Measurements from ENCODE around the gene PODN. TPM values are rescaled to one million over a fixed set of nuclear protein-coding genes. Genes with fewer than 3 reads are reported as not detected.

The PODN gene
- total RNA-seq, 1 experiment from 2014 or later, result 0.42 TPM

- no peak overlapping the region for H3K4me3 ChIP-seq
- peaks cover 34% of the 10 kb centered on the region for H3K4me1 ChIP-seq
- H3K9me3 ChIP-seq (replicated peaks), result no peaks in the 10 kb centered on the region
- H3K36me3 ChIP-seq, result no peaks in the 10 kb centered on the region
- peaks cover 8% of the 10 kb centered on the region; the same call in 1 of the 2 replicates for H3K27me3 ChIP-seq
- DNase-seq, result no peak
- H3K27ac ChIP-seq, result no peak overlapping the region
Measured at GRCh38 chr1:53107090-53107489, 45.1 kb downstream of the PODN start.

DNA sequence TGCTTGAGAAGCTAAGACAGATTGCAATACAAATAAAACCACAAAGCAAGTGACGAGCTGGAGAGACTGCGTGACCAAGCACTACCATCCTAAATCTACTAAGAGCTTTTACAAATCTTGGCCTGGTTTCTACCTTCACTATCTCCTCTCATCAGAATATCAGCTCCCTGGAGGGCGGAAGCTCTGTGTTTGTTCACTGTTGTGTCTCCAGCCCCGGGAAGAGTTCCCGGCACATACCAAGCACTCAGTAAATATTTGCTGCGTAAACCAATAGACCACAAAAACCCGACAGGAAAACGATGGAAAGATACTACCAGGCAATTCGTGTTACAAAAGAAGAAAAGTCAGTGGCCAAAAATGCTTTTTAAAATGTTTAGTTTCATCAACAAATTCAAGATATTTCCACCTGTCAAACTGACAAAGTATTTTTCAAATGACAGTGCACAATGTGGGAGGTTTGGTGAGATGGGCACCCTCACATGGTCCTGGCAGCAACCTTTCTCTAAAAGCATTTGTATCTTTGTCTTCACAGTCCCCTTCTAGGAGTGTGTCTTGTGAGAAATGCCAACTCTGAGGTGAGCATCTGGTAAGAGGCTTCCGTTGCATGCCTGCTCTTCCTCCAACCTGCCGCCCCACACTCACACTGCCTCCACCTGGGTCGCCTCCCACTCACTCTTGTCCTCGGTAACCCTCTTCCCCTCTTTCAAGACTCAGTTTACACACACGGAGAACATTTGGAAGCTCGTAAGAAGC, 45.7 kb downstream of the PODN start:
- H3K27ac ChIP-seq, result no peak overlapping the region
- peaks cover 34% of the 10 kb centered on the region for H3K4me1 ChIP-seq
- no peaks in the 10 kb centered on the region for H3K9me3 ChIP-seq (replicated peaks)
- no peaks in the 10 kb centered on the region for H3K36me3 ChIP-seq
- peaks cover 8% of the 10 kb centered on the region; the same call in 1 of the 2 replicates for H3K27me3 ChIP-seq
- no peak for DNase-seq
- H3K4me3 ChIP-seq, result no peak overlapping the region

- Histone ChIP-seq H3K27ac (no peak overlapping the region), H3K27me3 (peaks cover 8% of the 10 kb centered on the region; the same call in 1 of the 2 replicates), H3K9me3 (replicated peaks) (no peaks in the 10 kb centered on the region), H3K4me1 (peaks cover 34% of the 10 kb centered on the region), H3K36me3 (no peaks in the 10 kb centered on the region), H3K4me3 (no peak overlapping the region)
- no peak for DNase-seq
Measured at GRCh38 chr1:53108646-53109580, 46.9 kb downstream of the PODN start.

DNA sequence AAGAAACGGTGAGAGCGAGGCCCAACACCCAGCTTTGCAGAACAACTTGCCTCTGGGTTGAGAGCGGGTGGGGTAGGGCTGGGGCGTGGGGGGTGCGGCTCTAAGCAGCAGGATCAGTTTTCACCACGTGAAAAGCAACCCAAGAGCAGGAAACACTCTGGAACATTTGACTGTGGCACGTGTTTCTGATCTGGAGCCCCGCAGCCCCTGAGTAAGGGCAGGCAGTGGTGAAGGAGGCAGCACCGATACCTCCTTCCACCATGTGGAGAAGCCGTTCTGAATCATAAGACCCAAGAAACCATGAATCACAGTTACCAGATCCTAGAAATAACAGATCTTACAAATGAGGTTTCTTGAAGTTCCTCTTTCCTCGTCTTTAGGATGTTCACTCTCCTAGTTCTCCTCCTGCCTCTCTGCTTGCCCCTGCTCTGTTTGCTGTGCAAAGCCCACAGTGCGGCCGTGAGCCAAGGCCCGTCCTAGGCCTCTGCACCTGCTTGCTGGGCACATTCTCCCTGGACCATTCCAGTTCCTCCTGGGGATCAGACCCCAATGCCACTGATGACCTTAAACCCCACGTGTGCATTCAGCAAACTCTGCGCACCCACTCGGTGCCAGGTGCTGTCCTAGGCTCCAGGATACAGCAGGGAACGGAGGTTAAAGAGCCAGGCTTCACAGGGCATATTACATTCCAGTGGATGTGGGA, 48.5 kb downstream of the PODN start:
- Histone ChIP-seq H3K9me3 (replicated peaks) (no peaks in the 10 kb centered on the region), H3K4me3 (no peak overlapping the region), H3K36me3 (no peaks in the 10 kb centered on the region), H3K27me3 (peaks cover 8% of the 10 kb centered on the region; the same call in 1 of the 2 replicates), H3K27ac (no peak overlapping the region), H3K4me1 (peaks cover 30% of the 10 kb centered on the region)
- DNase-seq, result no peak

DNA sequence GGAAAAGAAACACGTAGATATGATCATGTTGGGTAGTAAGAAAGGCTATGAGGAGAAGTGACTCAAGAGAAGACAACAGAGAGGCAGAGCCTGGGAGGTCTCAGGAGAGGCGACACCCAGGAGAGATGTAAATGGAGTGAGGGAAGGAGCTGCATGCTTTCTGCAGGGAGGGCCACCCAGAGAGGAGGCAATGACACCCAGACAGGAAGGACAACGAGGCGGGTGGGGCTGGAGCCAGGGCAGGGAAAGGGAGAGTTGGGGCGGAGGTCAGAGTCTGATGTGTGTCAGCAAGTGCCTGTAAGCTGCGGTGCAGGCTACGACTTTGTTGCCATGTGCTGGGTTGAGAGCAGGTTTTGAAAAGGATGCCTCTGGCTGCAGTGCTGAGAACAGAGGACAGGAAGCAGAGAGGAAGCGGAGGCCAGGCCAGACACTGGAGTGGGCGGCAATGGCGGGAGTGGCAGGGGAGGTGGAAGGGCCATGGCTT, 49.1 kb downstream of the PODN start:
- no peak overlapping the region for H3K27ac ChIP-seq
- H3K27me3 ChIP-seq, result peaks cover 8% of the 10 kb centered on the region; the same call in 1 of the 2 replicates
- DNase-seq, result peak in 1 of 2 experiments; percentile 24
- H3K4me3 ChIP-seq, result no peak overlapping the region
- H3K9me3 ChIP-seq (replicated peaks), result no peaks in the 10 kb centered on the region
- no peaks in the 10 kb centered on the region for H3K36me3 ChIP-seq
- H3K4me1 ChIP-seq, result peaks cover 32% of the 10 kb centered on the region

DNA sequence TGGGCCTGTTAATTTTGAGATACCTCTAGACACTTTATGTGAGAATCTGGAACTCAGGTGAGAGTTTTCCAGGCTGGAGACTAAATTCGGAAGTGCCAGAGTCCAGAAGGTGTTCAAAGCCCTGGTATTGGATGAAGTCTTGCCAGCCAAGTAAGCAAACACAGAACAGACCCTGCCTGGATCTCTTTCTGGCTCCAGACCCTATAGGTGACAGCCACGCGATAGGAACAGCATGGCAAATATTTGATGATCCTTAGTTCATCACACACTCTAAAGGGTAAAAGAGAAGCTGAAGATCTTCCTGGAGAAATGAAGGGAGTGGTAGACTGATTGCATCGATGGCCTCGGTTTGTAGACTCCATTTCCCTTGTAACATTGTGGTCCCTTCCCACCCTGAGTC, 49.7 kb downstream of the PODN start:
- no peaks in the 10 kb centered on the region for H3K36me3 ChIP-seq
- no peak overlapping the region for H3K27ac ChIP-seq
- H3K4me1 ChIP-seq, result peaks cover 35% of the 10 kb centered on the region
- peaks cover 11% of the 10 kb centered on the region; the same call in 1 of the 2 replicates for H3K27me3 ChIP-seq
- H3K9me3 ChIP-seq (replicated peaks), result no peaks in the 10 kb centered on the region
- no peak overlapping the region for H3K4me3 ChIP-seq
- DNase-seq, result no peak

- no peaks in the 10 kb centered on the region for H3K9me3 ChIP-seq (replicated peaks)
- no peaks in the 10 kb centered on the region for H3K36me3 ChIP-seq
- no peak overlapping the region for H3K4me3 ChIP-seq
- no peak overlapping the region for H3K27ac ChIP-seq
- no peak for DNase-seq
- peaks cover 34% of the 10 kb centered on the region for H3K4me1 ChIP-seq
- H3K27me3 ChIP-seq, result peaks cover 11% of the 10 kb centered on the region; the same call in 1 of the 2 replicates
Measured at GRCh38 chr1:53112271-53112774, 50.3 kb downstream of the PODN start.

GRCh38 chr1:53112861-53113260, 50.8 kb downstream of the PODN start:
- no peaks in the 10 kb centered on the region for H3K36me3 ChIP-seq
- no peaks in the 10 kb centered on the region for H3K9me3 ChIP-seq (replicated peaks)
- DNase-seq, result no peak
- H3K27ac ChIP-seq, result no peak overlapping the region
- no peak overlapping the region for H3K4me3 ChIP-seq
- peaks cover 29% of the 10 kb centered on the region for H3K4me1 ChIP-seq
- peaks cover 11% of the 10 kb centered on the region; the same call in 1 of the 2 replicates for H3K27me3 ChIP-seq

GRCh38 chr1:53114090-53114489, 52.1 kb downstream of the PODN start:
- Histone ChIP-seq H3K36me3 (no peaks in the 10 kb centered on the region), H3K9me3 (replicated peaks) (no peaks in the 10 kb centered on the region), H3K27me3 (peaks cover 7% of the 10 kb centered on the region; the same call in 1 of the 2 replicates), H3K4me1 (peaks cover 26% of the 10 kb centered on the region), H3K4me3 (no peak overlapping the region), H3K27ac (no peak overlapping the region)
- DNase-seq, result no peak

GRCh38 chr1:53114581-53115400, 52.8 kb downstream of the PODN start:
- no peak for DNase-seq
- H3K4me3 ChIP-seq, result no peak overlapping the region
- H3K4me1 ChIP-seq, result peaks cover 20% of the 10 kb centered on the region
- H3K27ac ChIP-seq, result no peak overlapping the region
- no peaks in the 10 kb centered on the region for H3K36me3 ChIP-seq
- peaks cover 7% of the 10 kb centered on the region; the same call in 1 of the 2 replicates for H3K27me3 ChIP-seq
- H3K9me3 ChIP-seq (replicated peaks), result no peaks in the 10 kb centered on the region

GRCh38 chr1:53115403-53116306, 53.6 kb downstream of the PODN start:
- Histone ChIP-seq H3K27me3 (peaks cover 3% of the 10 kb centered on the region; the same call in 1 of the 2 replicates), H3K4me3 (no peak overlapping the region), H3K4me1 (peaks cover 14% of the 10 kb centered on the region), H3K9me3 (replicated peaks) (no peaks in the 10 kb centered on the region), H3K36me3 (no peaks in the 10 kb centered on the region), H3K27ac (no peak overlapping the region)
- peak; percentile 74 to 79 for DNase-seq

GRCh38 chr1:53116307-53116810, 54.3 kb downstream of the PODN start:
- DNase-seq, result no peak
- no peak overlapping the region for H3K27ac ChIP-seq
- H3K9me3 ChIP-seq (replicated peaks), result no peaks in the 10 kb centered on the region
- no peak overlapping the region for H3K4me3 ChIP-seq
- peaks cover 15% of the 10 kb centered on the region for H3K4me1 ChIP-seq
- no peaks in the 10 kb centered on the region for H3K36me3 ChIP-seq
- H3K27me3 ChIP-seq, result peaks cover 3% of the 10 kb centered on the region; the same call in 1 of the 2 replicates

Measured in SJCRH30 (cell line).